Measurements from ENCODE around the gene IFNA4. TPM values are rescaled to one million over a fixed set of nuclear protein-coding genes. Genes with fewer than 3 reads are reported as not detected.
"Not testable (repeated sequence)": the region's sequence is repeated elsewhere in the genome, so short reads cannot be mapped to it uniquely, and the experiment has no call there.

Gene IFNA4
- total RNA-seq, 2 donors from 2014 or later: not detected

DNA sequence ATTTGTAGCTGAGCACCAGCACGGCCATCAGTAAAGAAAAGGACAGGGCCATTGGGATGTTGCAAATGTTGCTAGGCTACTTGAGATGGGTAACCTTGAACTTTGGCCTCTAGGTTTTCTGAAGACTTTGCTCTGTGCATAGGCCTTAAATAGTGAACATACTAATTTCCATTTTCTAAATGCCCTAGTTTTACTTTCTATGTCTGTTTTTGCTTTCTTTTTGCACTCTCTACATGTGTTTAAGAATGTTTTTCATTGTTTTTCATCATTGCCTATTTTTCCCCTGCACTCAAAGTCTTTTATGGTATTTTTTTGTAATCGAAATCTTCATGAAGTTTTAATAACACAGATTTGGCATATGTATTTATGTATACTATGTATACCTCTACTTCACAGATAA, 40.7 kb upstream of the IFNA4 start, which contains the start of gene IFNA17:
Gene IFNA17 (minus strand): TSS at position 101 of the 400 bp plus-strand sequence. CDS start 49 bp downstream, at position 52.
- Histone ChIP-seq H3K36me3 (replicated peaks in 1 of 2; ENCODE audit: insufficient read depth in 1 of 2, low read depth in 2 of 2) (no peaks in the 10 kb centered on the region), H3K27me3 (no peaks in the 10 kb centered on the region), H3K4me3 (no peak within 1 kb of the TSS), H3K27ac (no peak within 1 kb of the TSS), H3K9me3 (no peaks in the 10 kb centered on the region), H3K4me1 (no peaks in the 10 kb centered on the region)
- no peak for TF ChIP-seq CTCF (IDR thresholded peaks at IDR 0.05)
- TF ChIP-seq POLR2A (IDR thresholded peaks at IDR 0.05): no peak
- no peak for ATAC-seq
- intact Hi-C loops (cut with DNase I): no loop called here
- no peak for DNase-seq
- 59 to 63% methylated on average over 2 of the region's 2 CpGs for WGBS, 2 donors

DNA sequence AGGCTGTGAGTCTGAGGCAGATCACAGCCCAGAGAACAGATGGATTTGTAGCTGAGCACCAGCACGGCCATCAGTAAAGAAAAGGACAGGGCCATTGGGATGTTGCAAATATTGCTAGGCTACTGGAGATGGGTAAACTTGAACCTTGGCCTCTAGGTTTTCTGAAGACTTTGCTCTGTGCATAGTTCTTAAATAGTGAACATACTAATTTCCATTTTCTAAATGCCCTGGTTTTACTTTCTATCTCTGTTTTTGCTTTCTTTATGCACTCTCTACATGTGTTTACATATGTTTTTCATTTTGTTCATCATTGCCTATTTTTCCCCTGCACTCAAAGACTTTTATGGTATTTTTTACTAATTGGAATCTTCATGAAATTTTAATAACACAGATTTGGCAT, 29.8 kb upstream of the IFNA4 start, which contains the start of gene IFNA16:
Gene IFNA16 (minus strand): TSS at position 101 of the 400 bp plus-strand sequence. CDS start 6 bp downstream, at position 95.
- H3K27me3 ChIP-seq; H3K4me3 ChIP-seq; intact Hi-C loops (cut with DNase I); H3K36me3 ChIP-seq (replicated peaks in 1 of 2; ENCODE audit: insufficient read depth in 1 of 2, low read depth in 2 of 2); H3K9me3 ChIP-seq; ATAC-seq; DNase-seq; H3K4me1 ChIP-seq; H3K27ac ChIP-seq: not testable (repeated sequence)
- WGBS, 2 donors: 65 to 73% methylated on average over 1 of the region's 1 CpG

DNA sequence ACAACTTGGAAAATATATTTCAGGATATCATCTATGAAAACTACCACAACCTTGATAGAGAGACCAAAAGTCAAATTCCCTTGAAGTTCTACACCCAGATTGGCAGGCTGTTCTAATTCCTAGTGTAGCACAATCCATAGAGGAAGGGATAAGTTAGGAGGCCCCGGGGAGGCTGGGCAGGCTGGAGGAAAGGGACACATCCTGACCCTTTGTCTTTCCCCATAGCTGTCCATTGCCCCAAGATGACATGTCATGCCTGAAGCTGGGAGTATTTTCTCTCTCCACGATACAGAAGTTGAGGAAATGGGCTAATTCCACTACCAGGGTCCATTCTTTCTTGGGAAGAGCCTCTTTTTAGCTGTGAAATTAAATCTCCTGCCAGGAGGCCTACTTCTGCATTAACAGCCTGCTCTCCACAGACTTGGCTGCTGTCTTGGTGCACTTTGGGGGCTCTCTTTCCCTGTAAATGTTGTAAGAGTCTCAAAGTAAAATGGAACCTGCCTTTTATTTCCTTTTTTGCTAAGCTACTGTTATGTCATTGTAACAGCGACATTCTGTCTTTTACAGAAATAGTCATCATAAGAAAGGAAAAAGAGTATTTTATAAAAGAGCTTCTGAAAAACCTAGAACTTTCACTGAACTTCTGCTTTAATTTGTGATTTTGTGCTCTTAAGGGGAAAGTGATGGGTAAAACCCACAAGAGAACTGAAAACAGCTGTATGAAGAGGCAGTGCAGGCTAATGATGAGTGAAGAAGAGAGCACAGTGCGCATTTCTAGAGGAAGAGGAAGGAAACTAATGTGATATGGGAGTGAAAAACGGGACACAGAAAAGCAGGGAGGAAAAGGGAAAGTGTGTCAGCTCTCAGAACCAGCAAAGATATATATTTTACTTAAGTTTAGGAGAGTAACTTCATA, 26.3 kb upstream of the IFNA4 start:
- intact Hi-C loops (cut with DNase I): not testable (repeated sequence)
- 24 to 38% methylated on average over 5 of the region's 5 CpGs for WGBS, 2 donors

DNA sequence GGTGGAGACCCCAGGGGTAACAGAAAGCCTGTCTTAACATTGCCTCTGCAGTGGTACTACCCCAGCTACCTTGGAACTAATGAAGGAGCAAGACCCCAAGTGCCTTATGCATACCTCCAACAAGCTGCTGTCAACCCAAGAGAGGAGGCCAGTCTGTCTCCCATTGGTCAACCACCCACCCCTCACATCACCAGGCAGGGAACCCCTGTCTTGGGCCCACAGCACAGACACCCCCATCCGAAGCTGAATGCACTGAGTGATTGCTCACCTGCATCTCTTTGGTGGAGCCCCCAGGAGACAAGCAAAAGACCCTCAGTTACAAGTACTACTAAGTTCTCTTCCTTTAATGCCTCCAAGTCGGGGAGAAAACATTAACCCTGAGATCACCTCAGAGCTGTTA, 24.8 kb upstream of the IFNA4 start:
- ATAC-seq: not testable (repeated sequence)
- WGBS, 2 donors: 33 to 51% methylated on average over 1 to 2 of the region's 2 CpGs

More for the DNA sequence above, 26.3 kb upstream of the IFNA4 start:
- not testable (repeated sequence) for H3K27me3 ChIP-seq; DNase-seq; H3K4me3 ChIP-seq; H3K9me3 ChIP-seq; H3K4me1 ChIP-seq; H3K27ac ChIP-seq; H3K36me3 ChIP-seq (replicated peaks in 1 of 2; ENCODE audit: insufficient read depth in 1 of 2, low read depth in 2 of 2); ATAC-seq

GRCh38 chr9:21210782-21211181, 23.4 kb upstream of the IFNA4 start:
- H3K4me1 ChIP-seq; intact Hi-C loops (cut with DNase I): not testable (repeated sequence)
- 76 to 100% methylated on average over 2 of the region's 2 CpGs for WGBS, 2 donors

More for the DNA sequence above, 24.8 kb upstream of the IFNA4 start:
- DNase-seq; H3K9me3 ChIP-seq; H3K36me3 ChIP-seq (replicated peaks in 1 of 2; ENCODE audit: insufficient read depth in 1 of 2, low read depth in 2 of 2); H3K4me1 ChIP-seq; H3K27ac ChIP-seq; intact Hi-C loops (cut with DNase I); H3K27me3 ChIP-seq; H3K4me3 ChIP-seq: not testable (repeated sequence)

DNA sequence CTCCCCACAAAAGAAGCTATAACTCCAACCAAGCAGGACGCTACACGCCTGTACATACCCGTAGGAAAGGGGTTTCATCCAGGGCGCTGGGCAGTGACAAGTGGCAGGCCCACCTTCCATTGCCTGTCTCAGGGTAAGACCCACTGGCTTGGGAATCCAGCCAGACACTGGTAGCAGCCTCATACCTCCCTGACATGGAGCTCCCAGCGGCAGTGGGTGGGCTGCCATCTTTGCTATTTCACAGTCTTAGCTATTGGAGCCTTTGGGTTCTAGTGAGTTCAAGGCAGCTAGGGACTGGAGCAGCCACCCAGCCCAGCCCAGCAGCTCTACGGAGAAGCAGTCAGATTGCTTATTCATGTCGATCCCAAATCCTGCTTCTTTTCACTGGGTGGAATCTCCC, 22.9 kb upstream of the IFNA4 start:
- no peaks in the 10 kb centered on the region for H3K4me1 ChIP-seq
- no peaks in the 10 kb centered on the region for H3K9me3 ChIP-seq
- ATAC-seq: no peak
- no peak overlapping the region for H3K4me3 ChIP-seq
- WGBS, 2 donors: 71 to 85% methylated on average over 3 to 7 of the region's 7 CpGs
- no peaks in the 10 kb centered on the region for H3K27me3 ChIP-seq
- H3K36me3 ChIP-seq (replicated peaks in 1 of 2; ENCODE audit: insufficient read depth in 1 of 2, low read depth in 2 of 2): no peaks in the 10 kb centered on the region
- no peak for DNase-seq
- intact Hi-C loops (cut with DNase I): no loop called here
- H3K27ac ChIP-seq: no peak overlapping the region
- TF ChIP-seq CTCF (IDR thresholded peaks at IDR 0.05): no peak
- no peak for TF ChIP-seq POLR2A (IDR thresholded peaks at IDR 0.05)

More at GRCh38 chr9:21210782-21211181, 23.4 kb upstream of the IFNA4 start:
- not testable (repeated sequence) for H3K27me3 ChIP-seq; H3K4me3 ChIP-seq; DNase-seq; H3K36me3 ChIP-seq (replicated peaks in 1 of 2; ENCODE audit: insufficient read depth in 1 of 2, low read depth in 2 of 2); H3K9me3 ChIP-seq; ATAC-seq; H3K27ac ChIP-seq

DNA sequence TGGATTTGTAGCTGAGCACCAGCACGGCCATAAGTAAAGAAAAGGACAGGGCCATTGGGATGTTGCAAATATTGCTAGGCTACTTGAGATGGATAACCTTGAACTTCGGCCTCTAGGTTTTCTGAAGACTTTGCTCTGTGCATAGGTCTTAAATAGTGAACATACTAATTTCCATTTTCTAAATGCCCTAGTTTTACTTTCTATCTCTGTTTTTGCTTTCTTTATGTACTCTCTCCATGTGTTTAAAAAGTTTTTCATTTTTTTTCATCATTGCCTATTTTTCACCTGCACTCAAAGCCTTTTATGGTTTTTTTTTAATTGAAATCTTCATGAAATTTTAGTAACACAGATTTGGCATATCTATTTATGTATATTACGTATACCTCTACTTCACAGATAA, 19.7 kb upstream of the IFNA4 start, which contains the start of gene IFNA10:
Gene IFNA10 (minus strand): TSS at position 101 of the 400 bp plus-strand sequence. CDS start 46 bp downstream, at position 55.
- H3K27ac ChIP-seq; H3K9me3 ChIP-seq; H3K4me3 ChIP-seq; DNase-seq; ATAC-seq; H3K27me3 ChIP-seq; H3K4me1 ChIP-seq; H3K36me3 ChIP-seq (replicated peaks in 1 of 2; ENCODE audit: insufficient read depth in 1 of 2, low read depth in 2 of 2); intact Hi-C loops (cut with DNase I): not testable (repeated sequence)
- WGBS, 2 donors: 62 to 67% methylated on average over 3 of the region's 3 CpGs

All from body of pancreas (tissue), 4 donors.